OCI-LY7 (cell line): ENCODE data around the gene IL22RA2. TPM values are rescaled to one million over a fixed set of nuclear protein-coding genes. Genes with fewer than 3 reads are reported as not detected.

Experiments
- BruUV-seq: library from RNA; stranded (reverse); fragments of 400-500 nt; replicated peaks from 2 replicates; lab custom pipeline; 2021; lab: Mats Ljungman, UMichigan
- CTCF ChIA-PET: fragments of 300-600 bp; sonication (Branson Sonifier 250); formaldehyde crosslinking; loops from one replicate; lab custom pipeline; 2022; ENCODE audit warnings: antibody characterized with exemption; ENCODE audit not compliant: unreplicated experiment; lab: Charles Lee
- POLR2A ChIA-PET: fragments of 300-600 bp; sonication (Branson Sonifier 250); formaldehyde crosslinking; loops from one replicate; lab custom pipeline; 2022; ENCODE audit warnings: antibody characterized with exemption; lab: Charles Lee
- DNase-seq: peaks from one replicate; pipeline ENCODE4 v3.0.0-alpha.2; 2015; ENCODE audit warnings: low spot score
- H2AFZ ChIP-seq: fragments of 200-600 bp; sonication (generic), shearing (Covaris generic); 2 replicates; pipeline ENCODE4 v1.6.1; 2014; ENCODE audit warnings: mild to moderate bottlenecking, antibody characterized with exemption, low read length, moderate library complexity
- H3K27ac ChIP-seq: fragments of 200-600 bp; sonication (generic); 2 replicates; pipeline ENCODE4 v1.5.1; 2014; ENCODE audit warnings: mixed run types, low read depth, mild to moderate bottlenecking, moderate library complexity, low read length, inconsistent platforms; ENCODE audit not compliant: poor library complexity, severe bottlenecking
- H3K36me3 ChIP-seq: fragments of 200-600 bp; sonication (generic); 2 replicates; pipeline ENCODE4 v1.6.1; 2014; ENCODE audit warnings: mild to moderate bottlenecking, antibody characterized with exemption, low read length, moderate library complexity, mixed read lengths; ENCODE audit not compliant: insufficient read depth
- H3K4me1 ChIP-seq: fragments of 200-600 bp; sonication (generic); 2 replicates; pipeline ENCODE4 v1.5.1; 2014; ENCODE audit warnings: mild to moderate bottlenecking, low read length; ENCODE audit not compliant: insufficient read depth, poor library complexity, severe bottlenecking
- H3K4me2 ChIP-seq: fragments of 200-600 bp; sonication (generic); 2 replicates; pipeline ENCODE4 v1.6.1; 2014; ENCODE audit warnings: mild to moderate bottlenecking, low read length
- H3K4me3 ChIP-seq: fragments of 200-600 bp; sonication (generic); 2 replicates; pipeline ENCODE4 v1.5.1; 2014; ENCODE audit warnings: mild to moderate bottlenecking, low read depth, low read length; ENCODE audit not compliant: poor library complexity, severe bottlenecking
- H3K79me2 ChIP-seq: fragments of 200-600 bp; sonication (generic); 2 replicates; pipeline ENCODE4 v1.6.1; 2016; ENCODE audit warnings: low read depth, mild to moderate bottlenecking, low read length, moderate library complexity, mixed read lengths; ENCODE audit not compliant: insufficient read depth
- H3K9me2 ChIP-seq: fragments of 200-600 bp; sonication (generic); 2 replicates; pipeline ENCODE4 v1.6.1; 2016; ENCODE audit warnings: mild to moderate bottlenecking, low read length, mixed read lengths; ENCODE audit not compliant: insufficient read depth
- H3K9me3 ChIP-seq: fragments of 200-600 bp; sonication (generic); 2 replicates; pipeline ENCODE4 v1.6.1; 2014; ENCODE audit warnings: mild to moderate bottlenecking, mixed run types, low read length, mixed read lengths
- H4K20me1 ChIP-seq: fragments of 200-600 bp; sonication (generic); 2 replicates; pipeline ENCODE4 v1.6.1; 2014; ENCODE audit warnings: mild to moderate bottlenecking, antibody characterized with exemption, low read length, moderate library complexity, mixed read lengths; ENCODE audit not compliant: insufficient read depth
- CTCF ChIP-seq: fragments of 200-600 bp; sonication (generic); conservative IDR thresholded peaks from 2 replicates; pipeline ENCODE4 v1.5.1; 2014; ENCODE audit warnings: mild to moderate bottlenecking, antibody characterized with exemption, low read length, moderate library complexity, mixed read lengths
- EZH2phosphoT487 ChIP-seq: fragments of 200-600 bp; sonication (generic); IDR thresholded peaks from 2 replicates; pipeline ENCODE4 v1.6.1; 2018; ENCODE audit warnings: low read depth, borderline replicate concordance, mild to moderate bottlenecking, mixed run types, antibody characterized with exemption, low read length, moderate library complexity, mixed read lengths
- intact Hi-C: fragments of 100-400 bp; cut with micrococcal nuclease; formaldehyde crosslinking; loops from one replicate; pipeline ENCODE4 v1.10.0; 2022; ENCODE audit not compliant: unreplicated experiment
- total RNA-seq, 2 experiments: library from RNA; depleted of rRNA in 1 of 2; stranded (reverse); fragments of >200 nt in 1 of 2; shearing (Covaris generic) in 1 of 2; gene quantifications; 2 replicates each; pipeline ENCODE4 v1.2.3, GENCODE V29; 2014 to 2022

IL22RA2 gene
- total RNA-seq, 2 experiments from 2014 or later: not detected

- BruUV-seq: no TSS peak
- CTCF ChIA-PET: no interaction called here
- Histone ChIP-seq H3K79me2 (no peaks in the 10 kb centered on the region), H2AFZ (no peak overlapping the region), H3K4me2 (no peak overlapping the region), H3K27ac (no peak overlapping the region), H3K4me3 (no peak overlapping the region), H3K9me2 (no peaks in the 10 kb centered on the region), H3K9me3 (peaks cover 29% of the 10 kb centered on the region), H3K4me1 (peaks cover 11% of the 10 kb centered on the region), H4K20me1 (no peaks in the 10 kb centered on the region), H3K36me3 (no peaks in the 10 kb centered on the region; the same call in 1 of the 2 replicates)
- TF ChIP-seq EZH2phosphoT487 (no peak), CTCF (no peak)
- DNase-seq: no peak
- intact Hi-C loops: no loop called here
- POLR2A ChIA-PET: interaction anchor here (0.9 to 1.0 kb wide), 2 partner anchors 63 to 71 kb away, joined by 4 read pairs; no protein-coding TSS in a partner anchor
Measured at GRCh38 chr6:137160763-137161162, 12.7 kb downstream of the IL22RA2 start.

DNA sequence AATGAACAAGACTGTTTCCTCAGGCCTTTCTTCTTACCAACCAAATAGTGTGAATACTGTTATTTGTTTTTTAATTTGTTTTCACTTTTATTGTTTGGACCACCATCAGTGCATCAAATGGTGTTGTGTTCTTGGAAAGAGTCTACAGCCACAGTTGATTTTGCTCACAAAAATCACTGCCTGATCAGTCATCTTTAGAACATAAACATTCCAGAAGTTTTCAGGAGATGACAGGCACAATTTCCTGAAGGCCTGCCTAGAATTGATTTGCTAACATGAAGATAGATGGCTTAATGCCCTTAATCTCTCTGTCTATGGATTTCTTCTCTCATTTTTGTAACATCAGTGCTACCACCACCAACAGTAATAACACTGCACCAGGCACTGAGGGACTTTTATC is 13.5 kb downstream of the IL22RA2 start:
- intact Hi-C loops: no loop called here
- TF ChIP-seq CTCF: no peak
- no peak for TF ChIP-seq EZH2phosphoT487
- H3K79me2 ChIP-seq: no peaks in the 10 kb centered on the region
- H4K20me1 ChIP-seq: no peaks in the 10 kb centered on the region
- no peak overlapping the region for H3K4me2 ChIP-seq
- H3K27ac ChIP-seq: no peak overlapping the region
- POLR2A ChIA-PET: interaction anchor here (0.7 to 1.0 kb wide), 2 partner anchors 17 to 72 kb away, joined by 4 to 7 read pairs; no protein-coding TSS in a partner anchor
- H3K9me2 ChIP-seq: no peaks in the 10 kb centered on the region
- BruUV-seq: no TSS peak
- no peak overlapping the region for H3K4me3 ChIP-seq
- CTCF ChIA-PET: no interaction called here
- peaks cover 8% of the 10 kb centered on the region for H3K4me1 ChIP-seq
- H3K36me3 ChIP-seq: no peaks in the 10 kb centered on the region; the same call in 1 of the 2 replicates
- no peak for DNase-seq
- H2AFZ ChIP-seq: no peak overlapping the region
- H3K9me3 ChIP-seq: peaks cover 25% of the 10 kb centered on the region

- peaks cover 8% of the 10 kb centered on the region for H3K4me1 ChIP-seq
- CTCF ChIA-PET: no interaction called here
- DNase-seq: no peak
- no peak overlapping the region for H2AFZ ChIP-seq
- H3K9me3 ChIP-seq: peaks cover 5% of the 10 kb centered on the region; the same call in 1 of the 2 replicates
- no peaks in the 10 kb centered on the region for H3K79me2 ChIP-seq
- intact Hi-C loops: no loop called here
- no peak overlapping the region for H3K27ac ChIP-seq
- H3K9me2 ChIP-seq: no peaks in the 10 kb centered on the region
- H3K4me3 ChIP-seq: no peak overlapping the region
- no TSS peak for BruUV-seq
- no peak for TF ChIP-seq CTCF
- no peak overlapping the region for H3K4me2 ChIP-seq
- no peaks in the 10 kb centered on the region for H4K20me1 ChIP-seq
- H3K36me3 ChIP-seq: no peaks in the 10 kb centered on the region
- POLR2A ChIA-PET: interaction anchor here (0.9 kb wide), 1 partner anchor 12 kb away, joined by 3 read pairs; no protein-coding TSS in a partner anchor
Measured at GRCh38 chr6:137157601-137158000, 15.8 kb downstream of the IL22RA2 start.
